CD14-positive monocyte (primary cell): ENCODE results near the gene ZNF790. TPM values are rescaled to one million over a fixed set of nuclear protein-coding genes. Genes with fewer than 3 reads are reported as not detected.

Experiments
- DNase-seq, 3 donors: peaks; one replicate each; pipeline ENCODE4 v3.0.0-alpha.2; 2011 to 2022
- H2AFZ ChIP-seq: 2 replicates; pipeline ENCODE4 v1.6.0; 2012; ENCODE audit warnings: mild to moderate bottlenecking, low read depth, low read length, inconsistent platforms; ENCODE audit not compliant: insufficient read depth, poor library complexity, severe bottlenecking
- H3K27ac ChIP-seq, 2 donors: 1 replicate in 1 of 2; 2 replicates in 1 of 2; pipeline ENCODE4 v1.5.1; 2012 to 2013; ENCODE audit warnings: low read length in 2 of 2, control low read depth in 1 of 2, inconsistent platforms in 1 of 2, low read depth in 1 of 2, mild to moderate bottlenecking in 1 of 2
- H3K27me3 ChIP-seq, 2 donors: one replicate each; pipeline versions ENCODE4 v1.6.0 to v1.6.1; 2011 to 2013; ENCODE audit warnings: low read length in 2 of 2; ENCODE audit not compliant: control insufficient read depth in 2 of 2, insufficient read depth in 2 of 2
- H3K36me3 ChIP-seq, 2 donors: replicated peaks in 1 of 2; 1 replicate in 1 of 2; 2 replicates in 1 of 2; pipeline versions ENCODE4 v1.5.1 to v1.6.1; 2012 to 2013; ENCODE audit warnings: low read length in 2 of 2, control low read depth in 1 of 2, inconsistent platforms in 1 of 2, mild to moderate bottlenecking in 1 of 2; ENCODE audit not compliant: insufficient read depth in 2 of 2, control insufficient read depth in 1 of 2
- H3K4me1 ChIP-seq, 2 donors: 1 replicate in 1 of 2; 2 replicates in 1 of 2; pipeline versions ENCODE4 v1.5.1 to v1.6.1; 2012 to 2013; ENCODE audit warnings: low read length in 2 of 2, control low read depth in 1 of 2, inconsistent platforms in 1 of 2, mild to moderate bottlenecking in 1 of 2, moderate library complexity in 1 of 2; ENCODE audit not compliant: insufficient read depth in 2 of 2, control insufficient read depth in 1 of 2
- H3K4me2 ChIP-seq: replicated peaks from 2 replicates; pipeline ENCODE3; 2012; ENCODE audit warnings: low read length, moderate library complexity, mild to moderate bottlenecking; ENCODE audit not compliant: poor library complexity, severe bottlenecking; ENCODE audit errors: extremely low read depth
- H3K4me3 ChIP-seq, 3 experiments: fragments of 200-600 bp in 1 of 3; sonication (generic) in 1 of 3; replicated peaks in 1 of 3; 1 replicate in 2 of 3; 2 replicates in 1 of 3; pipeline ENCODE4 v1.5.1; 2011 to 2013; ENCODE audit warnings: low read length in 3 of 3, mild to moderate bottlenecking in 3 of 3, control low read depth in 2 of 3, low read depth in 2 of 3, inconsistent platforms in 1 of 3, moderate library complexity in 1 of 3
- H3K79me2 ChIP-seq: 2 replicates; pipeline ENCODE4 v1.6.0; 2012; ENCODE audit warnings: mild to moderate bottlenecking, control low read depth, inconsistent platforms, low read length, moderate library complexity; ENCODE audit not compliant: insufficient read depth
- H3K9ac ChIP-seq: 2 replicates; pipeline ENCODE4 v1.6.0; 2017; ENCODE audit warnings: low read length, mild to moderate bottlenecking; ENCODE audit not compliant: insufficient read depth, poor library complexity, severe bottlenecking
- H3K9me3 ChIP-seq, 2 donors: replicated peaks in 1 of 2; 1 replicate in 1 of 2; 2 replicates in 1 of 2; pipeline versions ENCODE4 v1.5.1 to v1.6.1; 2012 to 2013; ENCODE audit warnings: low read length in 2 of 2, control low read depth in 1 of 2; ENCODE audit not compliant: control insufficient read depth in 1 of 2, insufficient read depth in 1 of 2
- H4K20me1 ChIP-seq: 2 replicates; pipeline ENCODE4 v1.6.0; 2012; ENCODE audit warnings: mild to moderate bottlenecking, low read length, control low read depth, moderate library complexity; ENCODE audit not compliant: insufficient read depth
- H3K27ac Mint-ChIP-seq, 7 donors: one replicate each; pipeline ENCODE4 v1.8.0; 2020; ENCODE audit warnings: mild to moderate bottlenecking in 7 of 7, mixed read lengths in 7 of 7, moderate library complexity in 6 of 7, inconsistent platforms in 2 of 7
- H3K27me3 Mint-ChIP-seq, 3 donors: one replicate each; pipeline ENCODE4 v1.8.0; 2021 to 2022; ENCODE audit warnings: low read depth in 3 of 3, mild to moderate bottlenecking in 3 of 3, mixed read lengths in 3 of 3, moderate library complexity in 3 of 3, inconsistent platforms in 1 of 3
- H3K36me3 Mint-ChIP-seq, 2 donors: one replicate each; pipeline ENCODE4 v1.8.0; 2020; ENCODE audit warnings: mixed read lengths in 2 of 2, inconsistent platforms in 1 of 2, mild to moderate bottlenecking in 1 of 2
- H3K4me1 Mint-ChIP-seq: one replicate; pipeline ENCODE4 v1.8.0; 2020; ENCODE audit warnings: mild to moderate bottlenecking, mixed read lengths
- H3K4me3 Mint-ChIP-seq, 2 donors: one replicate each; pipeline ENCODE4 v1.8.0; 2020; ENCODE audit warnings: mild to moderate bottlenecking in 2 of 2, mixed read lengths in 2 of 2, moderate library complexity in 1 of 2
- H3K9me3 Mint-ChIP-seq, 7 donors: one replicate each; pipeline ENCODE4 v1.8.0; 2020 to 2022; ENCODE audit warnings: mixed read lengths in 7 of 7, mild to moderate bottlenecking in 6 of 7, moderate library complexity in 6 of 7, inconsistent platforms in 2 of 7
- CTCF ChIP-seq: fragments of 200-600 bp; IDR thresholded peaks from one replicate; pipeline ENCODE4 v1.8.0; 2022; ENCODE audit warnings: antibody characterized with exemption, mild to moderate bottlenecking
- WGBS: methylation state at CpG from one replicate; pipeline ENCODE4 v1.1.5; 2013; ENCODE audit warnings: missing lambda C conversion rate; ENCODE audit not compliant: insufficient coverage; 5-methylcytosine and 5-hydroxymethylcytosine counted together
- intact Hi-C, 2 donors: fragments of 100-400 bp; cut with micrococcal nuclease; formaldehyde crosslinking; loops; one replicate each; pipeline versions ENCODE4 v1.15.0 to v1.15.1; 2023
- polyA plus RNA-seq, 3 donors: library from polyadenylated mRNA; depleted of rRNA in 1 of 3; unstranded in 2 of 3; stranded (reverse) in 1 of 3; fragments of 300-500 nt in 2 of 3; fragments of >200 nt in 1 of 3; fragmentation: Illumina TruSeq in 2 of 3; gene quantifications; 1 replicate in 2 of 3; 2 replicates in 1 of 3; pipeline ENCODE4 v1.2.3, GENCODE V29; 2012 to 2021

ZNF790 gene
- polyA plus RNA-seq, 3 donors = 0.35 to 2.7 (median 2.3) TPM

GRCh38 chr19:36805364-36805763 is 32.8 kb downstream of the ZNF790 start:
- no peak for TF ChIP-seq CTCF
- Mint-ChIP-seq H3K4me3 (no peak overlapping the region), H3K27me3 (peaks cover 0 to 2% (median 0%) of the 10 kb centered on the region in 3 donors), H3K27ac (no peak overlapping the region), H3K36me3 (peaks cover 29 to 35% of the 10 kb centered on the region in 2 donors), H3K4me1 (no peaks in the 10 kb centered on the region), H3K9me3 (peaks cover 37 to 87% (median 76%) of the 10 kb centered on the region in 7 donors)
- Histone ChIP-seq H3K9ac (no peak overlapping the region), H3K27ac (no peak overlapping the region), H3K79me2 (no peaks in the 10 kb centered on the region), H3K4me2 (no peak overlapping the region), H2AFZ (no peak overlapping the region), H3K36me3 (peaks cover 0 to 22% of the 10 kb centered on the region in 2 donors), H3K27me3 (no peaks in the 10 kb centered on the region), H3K9me3 (peaks cover 66 to 95% of the 10 kb centered on the region in 2 donors), H3K4me1 (no peaks in the 10 kb centered on the region), H4K20me1 (no peaks in the 10 kb centered on the region), H3K4me3 (no peak overlapping the region)
- WGBS = no CpG with 5 or more reads among the region's 1 CpG
- intact Hi-C loops = no loop called here
- no peak for DNase-seq

- H3K36me3 ChIP-seq = peaks cover 0 to 28% of the 10 kb centered on the region in 2 donors
- Mint-ChIP-seq H3K4me3 (peak overlapping the region; percentile 90 to 94), H3K4me1 (peaks cover 3% of the 10 kb centered on the region), H3K27me3 (peaks cover 1 to 2% (median 2%) of the 10 kb centered on the region in 3 donors), H3K9me3 (peaks cover 46 to 95% (median 86%) of the 10 kb centered on the region in 7 donors), H3K27ac (peak overlapping the region in 6 of 7 donors; percentile 75 to 94 (median 84)), H3K36me3 (peaks cover 14 to 22% of the 10 kb centered on the region in 2 donors)
- peak overlapping the region; percentile 97 for H2AFZ ChIP-seq
- peaks cover 78 to 88% of the 10 kb centered on the region in 2 donors for H3K9me3 ChIP-seq
- no peak for TF ChIP-seq CTCF
- peak overlapping the region; percentile 60 to 97 (median 61) for H3K4me3 ChIP-seq
- intact Hi-C loops = loop anchor here (2.0 to 5.0 kb wide), 2 partner anchors 25 to 40 kb away; partner anchors contain the start of genes ZNF790 (in 2 of the 2) and ZNF850 (in 1 of the 2)
- peak overlapping the region; percentile 78 for H3K4me2 ChIP-seq
- H4K20me1 ChIP-seq = no peaks in the 10 kb centered on the region
- no peaks in the 10 kb centered on the region for H3K79me2 ChIP-seq
- peak overlapping the region; percentile 59 to 73 for H3K27ac ChIP-seq
- H3K4me1 ChIP-seq = peaks cover 9 to 16% of the 10 kb centered on the region in 2 donors
- peak overlapping the region; percentile 70 for H3K9ac ChIP-seq
- 0% methylated on average over 4 of the region's 9 CpGs for WGBS
- DNase-seq = no peak
- no peaks in the 10 kb centered on the region for H3K27me3 ChIP-seq
Observed at GRCh38 chr19:36797786-36798108, 40.4 kb downstream of the ZNF790 start.
